HG02763 (cell line): ENCODE measurements around the gene PTGER4.
"Not testable (repeated sequence)": the region's sequence is repeated elsewhere in the genome, so short reads cannot be mapped to it uniquely, and the experiment has no call there.

Experiments used
- ATAC-seq: cut with Tn5 transposase; IDR thresholded peaks from one replicate; pipeline ENCODE4 v1.9.1; 2021; ENCODE audit warnings: mild to moderate bottlenecking, moderate library complexity; ENCODE audit not compliant: unreplicated experiment

The PTGER4 gene

GRCh38 chr5:40688996-40689395 lies 9.3 kb downstream of the PTGER4 start:
- ATAC-seq = no peak

- ATAC-seq = no peak
Observed at GRCh38 chr5:40689438-40689837, 9.7 kb downstream of the PTGER4 start.

- no peak for ATAC-seq
Observed at GRCh38 chr5:40690267-40690666, 10.6 kb downstream of the PTGER4 start.

GRCh38 chr5:40691894-40692293 lies 12.2 kb downstream of the PTGER4 start:
- no peak for ATAC-seq

- ATAC-seq = no peak
Observed at GRCh38 chr5:40694433-40694832, 14.7 kb downstream of the PTGER4 start.

- ATAC-seq = no peak
Observed at GRCh38 chr5:40700116-40700782, 20.5 kb downstream of the PTGER4 start.

- ATAC-seq = not testable (repeated sequence)
Observed at GRCh38 chr5:40702027-40702426, 22.3 kb downstream of the PTGER4 start.

GRCh38 chr5:40705484-40705883 lies 25.8 kb downstream of the PTGER4 start:
- not testable (repeated sequence) for ATAC-seq

GRCh38 chr5:40710575-40710974 lies 30.9 kb downstream of the PTGER4 start:
- not testable (repeated sequence) for ATAC-seq

GRCh38 chr5:40714001-40714400 lies 34.3 kb downstream of the PTGER4 start:
- ATAC-seq = no peak

GRCh38 chr5:40716000-40716399 lies 36.3 kb downstream of the PTGER4 start:
- ATAC-seq = no peak

- ATAC-seq = no peak
Observed at GRCh38 chr5:40716590-40716989, 36.9 kb downstream of the PTGER4 start.

GRCh38 chr5:40717281-40717680 lies 37.6 kb downstream of the PTGER4 start:
- ATAC-seq = no peak

GRCh38 chr5:40720069-40720468 lies 40.4 kb downstream of the PTGER4 start:
- ATAC-seq = no peak

- not testable (repeated sequence) for ATAC-seq
Observed at GRCh38 chr5:40722497-40722911, 42.8 kb downstream of the PTGER4 start.

- no peak for ATAC-seq
Observed at GRCh38 chr5:40733434-40733833, 53.7 kb downstream of the PTGER4 start.

- no peak for ATAC-seq
Observed at GRCh38 chr5:40733879-40734563, 54.3 kb downstream of the PTGER4 start.

- no peak for ATAC-seq
Observed at GRCh38 chr5:40734986-40735385, 55.3 kb downstream of the PTGER4 start.

- no peak for ATAC-seq
Observed at GRCh38 chr5:40735609-40736008, 55.9 kb downstream of the PTGER4 start.

GRCh38 chr5:40736103-40736875 lies 56.6 kb downstream of the PTGER4 start:
- no peak for ATAC-seq

- no peak for ATAC-seq
Observed at GRCh38 chr5:40738502-40738901, 58.8 kb downstream of the PTGER4 start.
